ENCODE results near the gene GRID1. TPM values are rescaled to one million over a fixed set of nuclear protein-coding genes. Genes with fewer than 3 reads are reported as not detected.

Gene GRID1
- total and polyA plus RNA-seq, 9 of the 15 experiments (the other 6 are each of a cell fraction or from before 2014, with no cell fraction given), result 0.01 to 7.2 (median 1.2) TPM

- Histone ChIP-seq H3K36me3 (ENCODE audit: control insufficient read depth, insufficient read depth, low read length) (no peaks in the 10 kb centered on the region), H4K20me1 (replicated peaks; ENCODE audit: control insufficient read depth, insufficient read depth, low read length) (no peaks in the 10 kb centered on the region), H3K9me3 (replicated peaks; ENCODE audit: control insufficient read depth, insufficient read depth, low read depth, low read length) (no peaks in the 10 kb centered on the region), H3K4me3 (no peak overlapping the region), H3K27me3 (ENCODE audit: control insufficient read depth in 2 of 2, insufficient read depth in 2 of 2, low read length in 2 of 2) (peaks cover 6 to 59% of the 10 kb centered on the region in 2 experiments), H2AFZ (ENCODE audit: low read depth, low read length) (no peak overlapping the region), H3K79me2 (ENCODE audit: control insufficient read depth, insufficient read depth, low read length) (no peaks in the 10 kb centered on the region), H3K27ac (ENCODE audit: extremely low read depth, low read depth, low read length) (no peak overlapping the region), H3K9me1 (ENCODE audit: control insufficient read depth, insufficient read depth, low read length) (no peaks in the 10 kb centered on the region), H3K4me2 (ENCODE audit: insufficient read depth, low read length) (no peak overlapping the region), H3K9ac (ENCODE audit: insufficient read depth in 1 of 2, low read depth in 2 of 2, low read length in 2 of 2) (no peak overlapping the region), H3K4me1 (replicated peaks in 1 of 2; ENCODE audit: control insufficient read depth in 2 of 2, insufficient read depth in 2 of 2, low read length in 2 of 2) (no peaks in the 10 kb centered on the region; a peak in 1 of 5 replicates)
- in situ Hi-C loops (cut with MboI), result no loop called here
- FAIRE-seq (no peak), DNase-seq (ENCODE audit: extremely low read depth in 1 of 4, low spot score in 3 of 4) (no peak), ATAC-seq (no peak)
- TF ChIP-seq ZFP36 (IDR thresholded peaks at IDR 0.05; ENCODE audit: low read depth, low read length, partially characterized antibody), result no peak
- no peak for TF ChIP-seq SAP30 (IDR thresholded peaks at IDR 0.05; ENCODE audit: borderline replicate concordance, insufficient read depth, low read depth, low read length, poor library complexity, severe bottlenecking)
- TF ChIP-seq ZNF140 (CRISPR knock-in tag; IDR thresholded peaks at IDR 0.05), result no peak
- TF ChIP-seq ZNF75A (CRISPR knock-in tag; IDR thresholded peaks at IDR 0.05), result no peak
- TF ChIP-seq THRAP3 (IDR thresholded peaks at IDR 0.05; ENCODE audit: borderline replicate concordance), result no peak
- TF ChIP-seq ARNT (IDR thresholded peaks at IDR 0.05), result no peak
- TF ChIP-seq BHLHE40 (IDR thresholded peaks at IDR 0.05; ENCODE audit: low read length), result no peak
- no peak for TF ChIP-seq MECOM (CRISPR knock-in tag; IDR thresholded peaks at IDR 0.05)
- intact Hi-C loops (cut with micrococcal nuclease), result no loop called here
- CTCF ChIA-PET (ENCODE audit: low intra/inter-chr PET ratio), result no interaction called here
- BruUV-seq (replicated peaks), result no TSS peak
- WGBS (ENCODE audit: insufficient coverage, low coverage, missing lambda C conversion rate), result 2% methylated on average over 5 of the region's 5 CpGs
- POLR2A ChIA-PET, result no interaction called here
Observed at GRCh38 chr10:86067436-86068050, 299.1 kb downstream of the GRID1 start.
